Activated CD4-positive, alpha-beta T cell treated with anti-CD3 and anti-CD28 coated beads, Interleukin-10, Interleukin-2, amounts not matched to agents 100 ng/mL and 50 ng/mL, durations not matched to agents 16 hours and 8 hours (primary cell): ENCODE data around the gene SLC12A1.
A peak's percentile ranks its signal among the peaks of the same experiment; 100 is the strongest.

ENCODE experiments used
- DNase-seq: peaks from one replicate; pipeline ENCODE4 v3.0.0-alpha.2; 2020

Gene SLC12A1

DNA sequence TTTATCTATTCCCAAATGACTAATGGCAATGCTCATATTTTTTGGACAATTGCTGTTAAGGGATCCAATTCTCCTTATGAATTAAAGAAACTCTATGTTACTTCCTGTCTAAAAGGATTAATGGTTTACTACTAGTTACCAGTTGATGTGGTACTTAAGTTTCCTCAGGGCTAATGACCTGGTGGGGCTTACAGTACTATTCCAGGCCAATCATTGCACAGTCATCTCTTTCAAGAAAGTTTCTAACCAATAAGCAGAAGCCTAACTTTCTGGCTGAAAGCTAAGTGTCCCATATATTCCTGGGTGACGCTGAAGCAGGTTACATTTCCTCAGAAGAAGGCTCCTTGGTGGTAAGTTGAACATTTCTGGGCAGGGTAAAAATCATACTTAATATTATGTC lies at the start of gene SLC12A1:
TSS of gene SLC12A1 (plus strand) at position 322 of the 400 bp plus-strand sequence. CDS start 1,418 bp downstream, outside the sequence.
- DNase-seq, result no peak

DNA sequence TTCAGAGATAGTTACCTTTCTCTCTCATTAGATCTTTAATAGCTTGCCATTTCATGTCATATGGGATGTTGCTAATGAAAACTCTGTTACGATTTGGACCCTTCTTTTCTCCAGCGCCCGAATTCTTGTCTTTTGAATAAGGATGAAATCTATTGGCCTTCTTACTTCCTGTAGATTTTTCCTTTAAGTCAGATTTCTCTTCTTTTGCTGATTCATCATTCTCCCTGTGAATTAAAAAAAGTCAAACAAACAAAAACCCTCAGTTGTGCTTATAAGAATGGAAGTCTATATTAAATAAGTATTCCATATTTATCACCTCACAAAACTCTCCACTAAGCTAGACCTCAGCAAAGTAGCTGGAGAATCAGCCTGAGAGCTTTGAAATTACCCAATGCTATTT lies 37.5 kb upstream of the SLC12A1 start:
- no peak for DNase-seq

DNA sequence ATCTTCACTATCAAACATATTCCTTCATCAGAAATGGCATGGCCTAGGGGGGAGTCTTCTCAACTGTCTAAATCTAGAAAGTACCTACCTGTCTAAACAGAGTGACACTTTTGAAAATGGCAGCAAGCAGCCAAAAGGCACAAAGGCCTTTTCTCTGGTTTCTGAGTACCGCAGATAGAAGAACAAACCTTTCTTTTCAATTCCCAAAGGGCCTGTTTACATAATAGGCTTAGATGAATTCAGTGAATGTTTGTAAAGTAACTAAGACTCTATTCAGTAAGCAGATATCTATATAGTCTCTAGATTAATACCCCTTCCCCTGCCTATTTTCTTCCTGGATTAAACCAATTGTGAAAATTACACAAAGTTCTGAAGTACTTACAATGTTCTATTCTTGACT lies 35.1 kb upstream of the SLC12A1 start:
- no peak for DNase-seq

DNA sequence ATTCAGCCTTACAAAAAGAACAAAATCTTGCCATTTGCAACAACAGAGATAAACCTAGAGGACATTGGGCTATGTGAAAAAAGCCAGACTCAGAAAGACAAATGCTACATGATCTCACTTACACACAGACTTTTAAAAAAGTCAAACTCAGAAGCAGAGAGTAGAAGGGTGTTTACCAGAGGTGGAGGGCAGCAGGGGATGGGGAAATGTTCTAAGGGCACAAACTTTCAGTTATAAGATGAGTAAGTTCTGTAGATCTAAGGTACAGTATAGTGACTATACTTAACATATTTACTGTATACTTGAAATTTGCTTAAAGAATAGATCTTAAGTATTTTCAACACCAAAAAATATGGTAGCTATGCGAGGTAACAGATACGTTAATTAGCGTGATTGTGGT lies 31.0 kb upstream of the SLC12A1 start:
- DNase-seq, result peak; percentile 4

DNA sequence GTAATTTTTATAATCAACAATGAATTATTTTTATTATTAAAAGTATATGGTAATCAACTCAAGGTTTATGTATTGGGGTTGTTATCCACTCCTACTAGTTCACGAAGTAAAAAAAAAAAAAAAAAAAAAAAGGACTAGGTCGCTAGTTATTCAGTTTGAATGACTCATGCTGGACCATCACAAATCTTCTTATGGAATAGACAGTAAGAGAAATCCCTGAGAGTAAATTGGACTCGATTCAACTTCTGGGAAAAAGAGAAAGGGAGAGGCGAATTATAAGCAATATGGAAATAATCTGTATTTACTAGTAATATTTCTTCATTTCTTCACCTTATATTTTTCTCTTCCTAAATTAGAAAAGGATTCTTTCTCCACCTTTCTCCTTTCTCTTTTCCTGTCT lies 30.0 kb upstream of the SLC12A1 start:
- no peak for DNase-seq

DNA sequence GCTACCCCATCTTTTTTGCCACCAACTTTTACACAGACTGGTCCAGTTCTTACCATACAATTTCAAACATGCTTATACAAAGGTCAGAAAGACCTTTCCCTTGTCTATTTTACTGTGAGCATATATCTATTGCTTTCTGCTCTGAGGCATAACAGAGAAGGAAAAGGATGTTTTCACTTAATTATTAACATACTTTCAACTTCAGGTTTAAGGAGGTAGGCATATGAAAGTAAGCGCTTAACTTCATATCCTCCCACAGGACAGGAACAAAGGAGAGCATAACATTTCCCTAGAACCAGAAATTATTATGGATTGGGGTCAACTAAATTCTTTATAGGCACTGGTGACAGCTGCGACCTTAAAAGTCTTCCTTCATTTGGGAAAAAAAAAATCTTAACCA lies 29.1 kb upstream of the SLC12A1 start:
- no peak for DNase-seq

DNA sequence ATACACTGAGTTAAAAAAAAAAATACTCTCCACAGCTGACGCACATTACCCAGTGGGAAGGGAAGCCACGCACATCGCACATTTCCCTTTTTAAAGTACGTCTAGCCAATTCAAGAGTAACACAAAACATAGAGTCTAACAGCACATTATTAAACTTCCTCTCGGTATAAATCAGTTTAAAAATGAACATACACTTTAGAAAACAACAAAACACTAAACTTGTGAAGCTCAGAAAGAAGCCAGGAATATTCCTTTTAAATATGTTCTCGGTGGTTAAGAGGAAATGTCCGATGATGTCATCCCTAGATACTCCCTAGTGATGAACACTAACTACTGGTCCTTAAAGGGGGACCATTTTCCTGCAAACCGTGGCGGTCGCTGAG lies 28.7 kb upstream of the SLC12A1 start:
- DNase-seq, result peak; percentile 37

DNA sequence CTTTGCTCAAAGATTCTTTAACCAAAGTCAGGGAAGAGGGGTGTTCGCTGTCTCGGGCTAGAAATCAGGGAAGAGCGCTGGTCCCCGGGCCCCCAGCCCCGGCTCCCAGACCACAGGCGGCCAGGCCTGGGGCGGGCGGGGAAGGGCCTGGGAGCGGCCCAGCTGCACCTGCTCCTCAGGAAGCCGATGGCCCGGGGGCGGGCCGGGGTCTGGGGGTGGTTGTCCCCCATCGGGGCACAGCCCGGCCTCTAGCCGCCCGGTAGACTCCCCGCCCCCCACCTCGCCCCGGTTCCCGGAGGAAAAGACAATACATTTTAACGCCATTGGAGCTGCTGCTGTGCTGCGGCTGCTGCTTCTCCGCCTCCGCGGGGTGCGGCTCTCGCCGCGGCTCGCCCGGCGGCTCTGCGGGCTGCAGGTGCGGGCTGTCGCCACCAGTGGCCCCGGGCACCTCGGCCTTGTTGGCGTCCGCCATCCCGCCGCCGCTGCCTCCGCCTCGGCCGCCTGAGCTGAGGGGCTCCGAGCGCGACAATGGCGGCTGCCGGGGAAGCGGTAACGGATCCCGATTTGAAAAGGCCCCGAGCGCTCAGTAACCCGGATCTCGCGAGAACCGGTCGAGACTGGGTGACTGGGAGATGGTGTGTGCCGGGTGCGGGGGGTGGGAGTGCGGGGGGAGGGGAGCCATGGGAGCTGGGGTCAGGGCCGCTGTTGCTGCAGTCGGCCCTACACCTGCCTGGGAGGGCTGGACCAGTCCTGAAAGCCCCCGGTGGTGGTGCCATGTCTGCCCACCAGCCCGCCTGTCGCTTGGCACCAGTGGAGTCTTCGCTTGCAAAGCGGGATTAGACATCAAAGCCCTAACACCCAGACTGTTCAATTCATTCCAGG lies 28.1 kb upstream of the SLC12A1 start, which contains the start of gene MYEF2:
TSS of gene MYEF2 (minus strand) at position 530 of the 882 bp plus-strand sequence. CDS start at position 472, 58 bp downstream.
- DNase-seq, result peak; percentile 81

DNA sequence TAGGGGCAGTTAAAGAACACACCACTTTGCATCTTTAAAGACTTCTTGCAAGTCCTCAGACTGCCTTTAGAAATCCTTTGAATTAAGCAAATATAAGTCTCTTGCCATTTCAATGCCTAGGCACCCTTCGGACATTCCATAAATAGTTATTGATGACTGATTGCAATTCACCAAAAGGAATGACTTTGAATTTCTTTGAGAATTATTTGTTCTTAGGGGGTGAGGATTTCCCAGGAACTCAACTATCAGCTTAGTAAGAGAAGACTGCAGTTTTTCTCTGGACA lies 27.5 kb upstream of the SLC12A1 start:
- DNase-seq, result no peak

DNA sequence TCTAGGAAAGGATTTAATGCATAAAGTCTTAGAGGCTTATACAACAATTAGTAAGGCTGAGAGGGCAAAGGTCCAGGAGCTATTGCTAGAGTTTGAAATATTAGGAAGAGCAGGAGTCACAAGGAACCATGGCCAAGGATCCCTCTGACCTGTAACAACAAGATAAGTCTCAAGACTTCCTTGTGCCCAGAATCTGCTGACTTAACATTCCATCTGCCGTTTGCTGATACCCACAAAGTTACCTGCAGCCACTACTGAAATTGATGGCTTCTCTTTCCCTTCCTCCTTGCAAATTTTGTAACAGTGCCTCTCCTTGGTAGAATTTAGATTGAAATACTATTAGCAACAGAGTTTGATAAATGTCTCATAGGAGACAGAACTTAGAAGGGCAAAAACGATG lies 23.4 kb upstream of the SLC12A1 start:
- DNase-seq, result no peak

DNA sequence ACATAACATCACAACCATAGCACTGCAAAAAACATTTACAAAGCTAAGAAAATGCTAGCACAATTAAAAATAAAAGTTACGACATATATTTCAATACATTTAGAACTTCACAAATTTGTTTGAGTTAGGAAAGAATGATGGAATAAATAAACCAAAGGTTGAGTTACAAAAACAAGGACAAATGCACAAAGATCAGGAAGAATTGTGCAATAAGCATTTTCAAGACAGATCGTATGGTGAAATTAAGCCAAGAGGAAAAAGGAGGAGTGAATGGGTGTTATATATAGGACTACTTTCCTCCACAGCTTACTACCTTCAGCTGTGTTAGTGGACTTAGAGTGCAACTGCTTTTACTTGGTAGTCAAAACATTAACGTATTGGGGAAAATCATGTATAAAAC lies 20.6 kb upstream of the SLC12A1 start:
- DNase-seq, result no peak

DNA sequence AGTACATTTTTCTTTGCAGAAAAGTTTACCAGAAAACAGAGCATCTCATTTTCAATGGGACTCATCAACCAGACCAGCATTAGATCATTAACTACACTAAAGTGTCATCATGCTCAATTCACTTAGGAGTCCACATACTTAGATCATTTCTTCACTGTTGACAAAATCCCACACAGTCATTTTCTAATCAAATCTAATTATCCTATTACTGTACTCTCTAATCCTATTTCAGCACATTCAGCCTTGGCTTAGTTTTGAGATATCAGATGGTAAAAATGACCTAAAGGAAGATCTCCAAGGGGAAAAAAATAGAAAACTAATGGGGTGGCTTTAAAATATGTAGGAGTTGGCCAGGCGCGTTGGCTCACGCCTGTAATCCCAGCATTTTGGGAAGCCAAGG lies 19.8 kb upstream of the SLC12A1 start:
- DNase-seq, result no peak

DNA sequence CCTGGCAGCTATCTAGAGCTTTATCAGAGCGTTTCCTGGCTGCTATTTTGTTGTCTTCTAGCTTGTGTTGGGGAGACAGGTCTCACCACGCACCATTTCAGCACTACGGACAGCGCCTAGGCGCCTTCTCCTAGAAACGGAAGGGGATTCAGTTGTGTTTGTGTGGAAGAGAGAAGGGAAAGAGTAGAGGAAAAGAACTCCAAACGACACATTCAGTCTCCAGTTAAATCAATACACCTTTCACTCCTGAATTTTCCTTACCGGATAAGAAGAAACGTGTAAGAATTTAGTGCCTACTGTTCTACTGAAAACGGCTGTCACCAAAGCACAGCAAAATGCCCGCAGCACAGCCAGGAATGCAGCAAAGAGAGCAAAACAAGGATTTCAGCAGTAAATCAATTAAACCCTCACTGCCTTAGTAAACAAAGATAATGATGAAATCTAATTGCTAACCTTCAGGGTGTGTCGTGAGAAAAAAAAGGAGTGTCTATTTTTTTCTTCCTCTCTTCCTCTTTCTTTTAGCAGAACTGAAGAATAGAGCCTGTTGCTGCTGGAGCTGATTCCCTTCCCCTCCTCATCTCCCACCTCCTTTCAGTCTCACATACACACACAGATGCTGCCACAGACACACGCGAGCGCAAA lies 15.0 kb upstream of the SLC12A1 start:
- DNase-seq, result peak; percentile 32

DNA sequence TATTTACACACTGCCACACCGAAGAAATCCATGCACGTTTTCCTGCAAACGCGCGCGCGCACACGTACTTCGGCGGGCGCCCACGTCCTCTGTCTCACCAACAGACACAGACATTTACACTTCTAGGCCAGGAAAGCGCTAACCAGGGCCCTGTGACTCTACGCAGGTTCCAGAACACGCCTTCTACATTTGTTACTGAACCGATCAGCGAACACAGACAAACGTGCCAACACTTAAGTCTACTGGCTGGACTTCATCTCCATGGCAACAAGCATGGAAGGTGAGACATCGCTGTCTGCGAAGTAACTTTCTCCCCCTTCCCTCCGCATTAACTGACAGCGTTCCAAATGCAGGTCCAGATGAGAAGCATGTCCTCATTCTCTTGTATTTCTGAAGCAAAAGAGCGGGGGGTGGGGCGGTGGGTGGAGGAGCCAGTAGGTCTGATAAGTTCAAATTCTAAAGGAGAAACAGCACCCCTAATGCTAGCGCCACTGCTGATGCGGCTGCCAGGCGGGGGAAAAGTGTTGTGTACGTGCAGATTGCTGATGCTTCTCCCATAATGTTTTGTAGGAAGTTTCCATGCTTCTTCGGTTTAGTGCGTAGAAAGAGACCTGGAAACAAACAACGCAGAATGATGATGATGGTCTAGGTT lies 14.4 kb upstream of the SLC12A1 start, which contains the start of gene CTXN2:
TSS of gene CTXN2 (plus strand) at position 92 of the 652 bp plus-strand sequence. CDS start 9,636 bp downstream, outside the sequence.
- no peak for DNase-seq

DNA sequence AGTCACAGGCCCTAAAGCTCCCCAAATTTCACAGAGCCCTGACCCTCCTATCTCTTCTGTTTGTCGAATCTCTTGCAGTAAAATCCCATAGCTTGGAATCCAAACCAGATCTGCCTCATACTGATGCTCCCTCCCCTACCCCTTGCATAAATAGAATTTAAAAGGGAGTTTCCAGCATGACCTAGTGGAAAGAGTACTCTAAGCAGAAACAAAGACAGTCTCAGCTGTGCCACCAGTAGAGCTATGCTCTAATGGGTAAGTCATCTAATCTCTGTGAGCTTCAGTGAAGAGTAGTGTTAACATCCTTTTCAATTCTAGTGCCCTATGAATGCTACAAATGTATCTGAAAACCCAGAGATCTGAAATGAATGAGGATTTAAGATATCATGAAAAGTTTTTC lies 4.0 kb upstream of the SLC12A1 start:
- DNase-seq, result no peak

DNA sequence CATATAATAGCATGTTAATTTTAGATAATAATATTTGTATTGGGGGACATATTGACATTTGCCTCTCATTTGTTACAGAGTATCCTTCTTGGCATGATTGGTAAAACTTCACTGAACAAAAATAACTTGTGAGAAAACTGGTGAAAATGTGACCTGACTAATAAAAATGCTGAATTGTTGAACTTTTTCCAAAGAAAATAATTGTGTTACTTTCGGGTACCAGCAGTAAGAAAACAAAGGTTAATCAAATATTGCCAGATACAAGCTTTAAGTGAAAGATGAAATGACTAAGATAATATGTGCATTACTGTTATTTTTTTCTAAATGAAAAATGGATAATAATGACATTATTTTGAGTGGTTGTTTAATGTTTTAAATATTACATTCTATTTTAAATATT lies 15.2 kb downstream of the SLC12A1 start:
- DNase-seq, result no peak

DNA sequence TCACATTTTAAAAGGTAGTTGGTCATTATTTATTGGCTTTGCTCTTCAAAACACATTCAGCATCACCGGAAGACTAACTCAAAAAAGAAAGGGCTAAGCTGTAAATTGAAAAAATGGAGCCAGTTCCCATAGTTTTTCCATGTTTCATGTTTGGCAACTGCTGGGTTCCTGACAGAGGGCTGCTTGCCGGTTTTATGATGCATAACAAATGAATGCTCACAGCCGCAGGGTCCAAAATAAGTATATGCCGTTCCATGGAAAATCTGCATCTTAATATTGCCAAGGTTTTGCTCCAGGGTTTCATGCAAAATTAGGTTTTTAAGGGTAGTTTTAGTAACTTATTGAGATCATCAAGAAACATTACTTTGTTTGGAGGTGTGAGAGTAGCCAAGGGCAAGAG lies 15.8 kb downstream of the SLC12A1 start:
- DNase-seq, result no peak

DNA sequence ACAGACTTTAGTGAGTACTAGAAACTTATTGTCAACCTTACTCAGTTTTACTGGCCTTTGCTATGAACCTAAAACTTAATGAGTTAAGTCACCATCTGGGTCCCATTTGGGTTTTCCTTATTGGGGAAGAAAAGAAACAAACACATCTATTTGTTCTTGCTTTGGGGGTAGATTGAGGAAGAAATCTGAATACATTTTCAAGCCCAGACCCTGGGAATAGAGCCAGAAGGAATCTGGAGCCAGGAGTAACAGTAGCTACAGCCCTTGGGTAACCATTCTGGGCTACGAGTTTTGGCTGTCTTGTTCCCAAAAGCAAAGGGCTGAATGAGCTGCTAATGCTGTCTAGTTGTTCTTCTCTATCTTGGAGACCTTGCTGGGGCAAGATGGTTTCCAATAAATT lies 16.5 kb downstream of the SLC12A1 start:
- DNase-seq, result no peak

DNA sequence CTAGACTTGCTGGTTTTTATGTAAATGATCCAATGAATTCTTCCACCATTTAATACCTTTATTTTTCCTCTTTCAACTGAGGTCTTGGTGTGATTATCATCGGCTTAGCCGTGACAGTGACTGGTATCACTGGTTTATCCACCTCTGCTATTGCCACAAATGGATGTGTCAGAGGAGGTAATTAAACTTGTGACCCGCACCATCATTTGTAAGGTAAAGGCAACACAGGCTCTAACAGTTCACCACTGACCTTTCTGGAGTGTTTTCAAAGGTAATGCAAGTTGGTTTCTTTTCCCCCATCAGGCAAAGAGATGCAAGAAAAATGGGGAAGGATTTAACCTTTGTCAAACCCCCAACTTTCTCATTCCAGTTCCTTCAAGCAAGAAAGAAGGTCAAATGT lies 19.7 kb downstream of the SLC12A1 start:
- DNase-seq, result no peak

DNA sequence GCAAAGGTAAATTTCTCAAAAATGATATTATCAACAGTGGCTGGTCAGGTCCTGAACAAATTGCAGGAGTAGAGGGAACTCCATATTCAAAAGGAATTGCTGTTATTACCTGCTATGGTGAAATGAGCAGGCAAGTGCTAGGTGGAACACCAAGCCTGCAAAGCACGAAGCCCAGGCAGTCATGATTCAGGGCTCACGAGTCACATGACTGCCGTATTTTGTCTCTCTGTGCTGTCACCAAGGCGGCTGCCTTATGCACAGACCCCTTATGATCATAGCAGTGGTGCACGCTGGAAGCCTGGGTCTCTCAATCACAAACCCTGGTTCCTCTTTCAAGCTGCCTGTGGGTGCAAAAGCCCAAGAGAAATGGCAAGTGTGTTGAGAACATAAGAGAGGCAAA lies 24.4 kb downstream of the SLC12A1 start:
- no peak for DNase-seq

DNA sequence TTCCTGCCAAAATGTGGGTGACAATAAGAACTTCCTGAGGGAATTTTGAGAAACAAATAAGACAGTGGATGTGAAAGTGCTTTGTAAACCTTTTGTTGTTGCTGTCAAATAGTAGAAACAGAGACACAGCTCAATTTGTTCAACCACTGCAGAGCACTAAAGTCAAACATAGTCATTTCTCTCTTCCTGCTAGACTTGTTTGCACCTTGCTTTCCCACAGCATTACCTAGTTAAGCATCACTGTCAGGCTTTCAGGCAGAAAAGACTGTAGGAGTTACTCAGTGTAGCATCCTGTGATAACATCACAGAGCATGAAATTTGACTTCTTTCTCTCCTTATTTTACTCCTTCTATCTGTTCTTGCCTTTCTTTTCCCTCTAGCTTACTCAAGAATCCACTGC lies 27.1 kb downstream of the SLC12A1 start:
- peak; percentile 20 for DNase-seq

DNA sequence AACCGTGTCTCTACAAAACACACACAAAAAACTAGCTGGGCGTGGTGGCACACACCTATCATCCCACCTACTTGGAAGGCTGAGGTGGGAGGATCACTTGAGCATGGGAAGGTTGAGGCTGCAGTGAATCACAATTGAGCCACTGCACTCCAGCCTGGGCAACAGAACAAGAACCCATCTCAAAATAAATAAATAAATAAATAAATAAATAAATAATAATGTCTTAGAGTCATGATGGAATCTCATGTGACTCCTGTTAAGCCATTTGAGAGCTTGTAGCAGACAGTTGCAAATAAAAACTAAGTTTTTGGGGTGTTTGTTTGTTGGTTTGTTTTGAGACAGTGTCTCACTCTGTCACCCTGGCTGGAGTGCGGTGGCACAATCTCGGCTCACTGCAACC lies 33.2 kb downstream of the SLC12A1 start:
- no peak for DNase-seq

DNA sequence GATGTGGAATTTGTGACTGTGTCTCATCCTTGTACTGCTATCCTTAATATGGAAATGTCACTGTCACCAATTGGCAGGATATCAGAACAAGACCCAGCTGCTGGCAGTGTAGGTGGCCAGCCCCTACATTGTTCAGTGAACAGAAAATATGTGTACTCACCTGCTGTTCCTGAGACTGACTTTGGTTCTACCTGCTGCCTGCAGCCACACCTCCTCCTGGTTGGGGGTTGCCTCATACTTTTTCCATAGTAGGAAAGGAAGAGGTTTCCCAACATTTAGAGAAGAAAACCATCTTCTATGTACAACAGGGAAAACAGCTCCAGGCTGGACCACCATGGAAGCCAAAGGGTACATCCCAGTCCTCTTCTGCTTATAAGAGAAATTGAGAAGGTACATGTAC lies 35.9 kb downstream of the SLC12A1 start:
- DNase-seq, result no peak

DNA sequence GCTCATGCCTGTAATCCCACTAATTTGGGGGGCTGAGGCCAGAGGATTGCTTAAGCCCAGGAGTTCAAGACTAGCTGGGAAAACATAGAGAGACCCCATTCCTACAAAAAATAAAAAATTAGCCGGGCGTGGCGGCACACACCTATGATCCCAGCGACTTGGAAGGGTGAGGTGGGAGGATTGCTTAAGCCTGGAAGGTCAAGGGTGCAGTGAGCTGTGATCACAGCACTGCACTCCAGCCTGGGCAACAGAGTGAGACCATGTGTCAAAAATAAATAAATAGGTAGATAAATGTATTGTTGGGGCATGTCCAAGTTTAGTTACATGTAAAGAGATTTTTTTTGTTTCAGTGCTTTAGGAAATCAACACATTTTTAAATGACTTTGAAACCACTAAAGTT lies 36.4 kb downstream of the SLC12A1 start:
- DNase-seq, result no peak
